Measurements from ENCODE around the gene BARX1.

Gene BARX1

DNA sequence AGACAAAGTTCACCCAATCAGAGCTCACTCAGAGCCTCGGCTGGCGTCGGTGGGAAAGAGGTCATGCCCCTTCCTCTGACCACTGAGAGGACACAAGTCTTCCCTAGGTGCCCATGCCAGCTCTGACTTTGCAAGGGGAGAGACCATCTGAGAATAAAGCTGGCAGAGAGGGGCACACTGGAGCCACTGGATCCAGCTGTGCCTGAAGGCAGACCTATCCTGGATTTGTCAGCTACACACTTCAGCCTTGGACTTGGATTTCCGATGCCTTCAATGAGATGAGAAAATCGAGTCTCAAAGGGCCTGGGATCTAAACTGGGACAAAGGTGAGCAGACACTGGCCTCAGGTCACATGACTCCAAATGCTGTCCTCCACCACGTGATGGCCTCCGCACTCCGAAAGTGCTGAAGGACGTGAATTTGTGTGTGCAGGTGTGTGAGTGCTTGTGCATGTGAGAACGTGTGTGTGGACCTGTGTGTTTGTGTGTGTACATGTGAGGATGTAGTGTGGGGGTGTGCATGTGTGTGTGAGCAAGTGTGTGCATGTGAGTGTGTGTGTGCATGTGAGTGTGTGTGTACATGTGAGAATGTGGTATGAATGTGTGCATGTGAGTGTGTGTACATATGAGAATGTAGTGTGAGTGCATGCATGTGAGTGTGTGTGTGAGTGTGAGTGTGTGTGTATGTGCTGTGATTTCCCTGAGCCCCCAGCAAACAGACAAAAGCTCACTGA lies 37.9 kb downstream of the BARX1 start:
- no peak for DNase-seq (ENCODE audit: low read depth in 2 of 2)

DNA sequence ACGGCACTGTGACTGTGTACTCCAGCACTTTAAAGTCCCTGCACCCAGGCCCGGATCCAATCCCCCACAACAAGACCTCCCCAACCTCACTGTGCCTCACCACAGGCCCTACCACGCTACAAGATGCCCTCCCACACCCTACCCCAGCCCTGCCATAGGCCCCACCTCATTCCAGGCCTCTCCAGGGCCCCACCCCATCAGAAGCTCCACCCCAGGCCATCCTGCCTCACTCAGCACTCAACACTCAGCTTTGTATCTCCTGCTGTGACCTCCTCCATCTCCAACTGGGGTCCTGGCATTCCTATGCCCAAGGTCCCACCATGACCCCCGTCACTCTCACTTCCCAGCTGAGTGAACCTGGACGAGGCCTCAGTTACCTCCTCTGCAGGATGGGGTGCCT lies 38.8 kb downstream of the BARX1 start:
- DNase-seq (ENCODE audit: low read depth in 2 of 2) = no peak

DNA sequence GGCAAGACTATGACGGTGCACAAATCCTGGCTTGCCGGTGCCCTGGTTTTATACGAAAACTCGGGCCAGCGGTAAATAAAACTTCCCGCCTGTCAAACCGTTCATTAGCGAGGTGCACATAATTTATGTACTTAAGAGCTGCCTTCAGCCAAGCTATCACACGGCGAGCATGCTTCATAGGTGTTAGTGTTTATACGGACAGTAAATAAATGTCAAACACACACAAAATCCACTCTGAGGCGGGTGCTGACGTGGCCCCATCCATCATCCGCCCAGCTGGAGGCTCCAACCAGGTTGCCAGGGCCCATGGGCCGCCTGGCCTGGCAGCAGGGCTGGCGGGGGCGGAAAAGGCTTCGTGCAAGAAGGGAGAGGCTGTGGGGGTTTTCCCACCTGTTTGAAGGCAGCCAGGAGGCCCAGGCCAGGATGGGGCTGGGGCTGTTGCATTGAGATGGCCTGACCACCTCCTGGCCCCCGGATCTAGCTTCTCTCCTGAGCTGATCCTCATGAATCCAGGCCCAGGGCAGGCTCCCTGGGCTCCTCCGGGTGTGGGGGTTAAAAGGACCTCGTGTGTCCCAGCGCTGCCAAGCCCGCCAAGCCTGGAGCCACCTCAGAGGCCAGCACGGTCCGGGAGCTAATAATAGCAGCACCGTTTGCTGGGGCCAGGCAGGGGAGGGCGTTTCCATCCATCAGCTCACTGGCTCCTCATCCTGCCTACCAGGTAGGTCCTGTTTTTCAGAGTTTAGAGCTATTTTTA lies 43.2 kb downstream of the BARX1 start:
- DNase-seq (ENCODE audit: low read depth in 2 of 2) = no peak

DNA sequence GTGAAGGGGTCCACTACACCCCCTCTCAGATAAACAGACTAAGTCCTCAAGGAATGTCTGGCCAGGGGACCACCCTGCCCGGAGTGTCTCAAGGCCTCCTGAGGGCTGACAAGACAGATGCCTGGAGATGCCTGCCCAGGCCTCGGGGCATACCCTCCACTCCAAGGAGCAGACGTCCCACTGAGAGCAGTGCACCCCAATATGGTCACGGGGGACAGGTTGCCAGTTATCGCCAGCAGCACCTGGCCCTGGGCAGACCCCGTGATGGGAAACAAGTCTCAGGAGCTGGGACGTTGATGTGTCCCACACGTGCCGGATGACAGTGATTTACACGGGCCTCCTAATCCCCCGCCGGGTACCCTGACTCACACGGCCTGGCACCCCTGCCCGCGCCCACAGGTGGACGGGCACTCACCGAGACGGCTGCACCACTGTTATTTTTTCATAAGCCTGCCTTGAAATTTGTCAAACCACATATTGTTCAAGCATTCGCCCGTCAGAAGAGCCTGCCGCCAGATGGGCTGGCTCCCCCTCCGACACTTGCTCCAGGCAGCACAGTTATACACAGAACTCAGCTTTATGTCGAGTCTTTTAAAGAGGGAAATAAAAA lies 43.9 kb downstream of the BARX1 start:
- DNase-seq (ENCODE audit: low read depth in 2 of 2) = no peak

DNA sequence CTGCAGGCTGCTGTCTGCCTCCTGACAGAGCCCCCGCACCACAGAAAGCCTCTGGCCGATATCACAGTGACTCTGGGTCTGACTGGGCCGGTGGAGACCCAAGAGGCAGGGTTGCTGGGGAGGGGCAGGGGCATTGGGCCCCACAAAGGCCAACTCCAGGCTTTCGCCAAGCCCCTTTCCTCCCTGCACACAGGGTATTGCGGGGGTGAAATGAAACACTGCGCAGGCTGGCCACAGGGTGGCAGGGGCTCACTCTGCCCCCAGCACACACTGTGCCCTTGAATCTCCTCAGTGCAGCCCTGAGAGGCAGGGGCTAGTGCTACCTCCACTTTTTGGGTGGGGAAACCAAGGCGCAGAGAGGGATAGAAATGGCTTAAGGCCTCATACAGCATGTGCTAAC lies 44.6 kb downstream of the BARX1 start:
- no peak for DNase-seq (ENCODE audit: low read depth in 2 of 2)

DNA sequence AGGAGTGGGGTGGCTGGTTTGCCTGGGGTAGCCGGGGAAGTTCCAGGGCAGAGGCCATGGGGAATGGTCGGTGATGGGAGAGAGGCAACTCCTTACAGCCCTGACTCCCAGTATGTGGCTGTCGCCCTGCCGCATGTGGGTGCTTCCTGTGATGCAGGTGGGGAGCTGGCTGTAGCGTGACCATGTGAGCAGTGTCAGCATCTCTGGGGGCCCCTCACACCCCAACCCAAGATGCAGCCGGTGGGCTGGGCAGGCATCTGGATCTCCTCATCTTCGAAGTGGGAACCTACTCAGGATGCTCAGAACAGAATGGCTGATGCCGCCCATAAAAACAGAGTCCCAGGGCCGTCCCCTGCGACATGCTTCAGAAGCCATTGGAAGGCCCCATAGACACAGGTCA lies 45.0 kb downstream of the BARX1 start:
- no peak for DNase-seq (ENCODE audit: low read depth in 2 of 2)

DNA sequence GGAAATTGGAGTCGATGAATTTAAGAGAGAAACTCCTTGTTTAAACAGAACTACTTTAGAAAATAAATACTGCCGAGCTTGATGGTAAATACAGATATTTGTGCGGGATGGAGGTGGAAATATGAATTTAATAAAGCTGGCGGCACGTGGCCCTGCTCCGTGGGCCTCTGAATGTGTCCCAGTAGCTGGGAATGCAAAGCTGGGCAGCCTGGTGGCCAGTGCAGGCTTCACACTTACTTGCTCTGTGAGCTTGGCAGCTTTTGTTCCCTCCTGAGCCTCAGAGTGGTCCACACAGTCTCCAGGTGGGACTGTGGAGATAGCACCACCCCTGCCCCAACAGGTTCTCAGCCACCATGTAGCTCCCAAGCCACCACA lies 45.9 kb downstream of the BARX1 start:
- no peak for DNase-seq (ENCODE audit: low read depth in 2 of 2)

DNA sequence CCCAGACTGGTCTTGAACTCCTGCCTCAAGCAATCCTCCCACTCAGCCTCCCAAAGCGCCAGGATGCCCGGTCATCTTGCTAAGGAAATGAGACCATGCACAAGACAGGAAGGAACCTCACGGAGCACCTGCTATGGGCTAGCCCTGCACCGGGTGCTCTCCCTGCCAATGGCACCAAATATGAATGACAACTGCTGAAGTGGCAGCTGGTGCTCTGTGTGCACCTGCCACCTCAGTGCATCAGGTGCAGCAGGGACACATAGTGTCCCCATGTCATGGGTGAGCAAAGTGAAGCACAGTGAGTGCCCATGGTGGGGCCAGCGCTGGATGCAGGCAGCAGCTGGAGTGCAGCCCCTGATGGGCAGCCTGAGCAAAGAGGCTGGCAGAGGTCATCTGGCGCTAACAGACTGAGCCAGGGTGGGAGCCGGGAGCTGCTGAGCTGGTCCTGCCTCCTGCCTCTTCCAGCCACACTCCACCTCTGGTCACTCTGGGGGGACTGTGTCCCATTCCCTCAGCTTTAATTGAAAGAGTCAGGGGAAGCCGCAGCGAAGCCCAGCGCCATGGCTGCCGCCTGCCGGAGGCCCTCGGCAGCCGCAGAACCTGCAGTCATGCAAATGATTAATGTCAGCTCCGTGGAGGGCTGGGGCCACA lies 46.4 kb downstream of the BARX1 start:
- DNase-seq (ENCODE audit: low read depth in 2 of 2) = no peak

DNA sequence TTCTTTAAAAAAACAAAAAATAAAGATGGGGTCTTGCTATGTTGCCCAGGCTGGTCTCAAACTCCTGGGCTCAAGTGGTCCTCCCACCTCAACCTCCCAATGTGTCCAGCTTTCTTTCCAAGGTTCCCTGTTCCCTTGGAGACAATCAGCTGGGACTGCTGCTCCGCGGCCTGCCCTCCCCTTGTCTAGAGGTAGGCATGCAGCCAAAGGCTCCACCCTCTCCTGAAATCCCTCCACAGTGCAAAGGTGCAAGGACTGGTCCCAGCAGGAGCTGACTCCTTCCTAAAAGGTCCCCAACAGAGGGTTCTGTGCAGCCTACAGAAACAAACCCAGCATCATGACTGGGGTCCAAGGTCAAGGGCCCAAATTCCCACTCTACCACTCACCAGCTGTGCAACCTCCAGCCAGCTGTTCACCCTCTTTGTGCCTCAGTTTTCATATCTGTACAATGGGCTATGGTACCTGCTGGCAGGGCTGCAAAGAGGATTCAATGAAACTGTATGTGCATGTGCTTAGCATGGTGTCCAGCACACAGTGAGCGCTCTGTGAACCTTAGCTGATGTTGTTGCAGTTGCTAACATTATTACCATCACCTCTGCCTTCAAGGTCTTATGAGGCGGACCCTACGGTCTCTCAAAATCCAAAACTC lies 47.5 kb downstream of the BARX1 start:
- no peak for DNase-seq (ENCODE audit: low read depth in 2 of 2)

DNA sequence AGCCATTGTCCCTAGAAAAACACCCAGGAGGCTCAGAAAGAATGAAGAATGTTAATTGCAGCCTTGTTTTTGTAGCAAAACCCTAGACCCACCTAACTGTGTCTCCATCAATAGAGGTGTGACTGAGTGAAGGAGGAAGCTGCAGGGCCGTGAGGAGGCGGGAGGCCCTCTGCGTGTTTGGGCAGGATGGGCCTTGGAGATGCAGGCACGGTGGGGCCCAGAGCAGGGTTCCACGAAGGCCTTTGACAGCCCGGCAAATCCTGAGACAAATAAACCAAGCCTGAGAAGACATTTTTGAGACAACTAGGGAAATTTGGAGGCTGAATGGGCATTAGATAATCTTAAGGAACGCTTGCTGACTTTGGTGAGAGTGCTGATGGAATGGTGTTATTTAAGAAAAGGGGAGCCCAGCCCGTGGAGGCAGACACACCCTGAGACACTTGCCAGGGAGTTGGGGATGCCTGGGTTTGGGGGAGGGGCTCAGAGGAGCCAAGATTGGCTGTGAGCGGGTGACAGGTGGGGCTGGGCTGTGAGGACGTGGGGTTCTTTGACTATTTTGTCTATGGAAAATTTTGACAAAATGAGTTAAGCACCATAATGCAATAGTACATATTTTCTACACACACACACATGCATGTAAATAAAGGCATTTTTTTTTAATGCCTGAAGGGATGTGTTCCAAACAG lies 48.8 kb downstream of the BARX1 start:
- no peak for DNase-seq (ENCODE audit: low read depth in 2 of 2)

DNA sequence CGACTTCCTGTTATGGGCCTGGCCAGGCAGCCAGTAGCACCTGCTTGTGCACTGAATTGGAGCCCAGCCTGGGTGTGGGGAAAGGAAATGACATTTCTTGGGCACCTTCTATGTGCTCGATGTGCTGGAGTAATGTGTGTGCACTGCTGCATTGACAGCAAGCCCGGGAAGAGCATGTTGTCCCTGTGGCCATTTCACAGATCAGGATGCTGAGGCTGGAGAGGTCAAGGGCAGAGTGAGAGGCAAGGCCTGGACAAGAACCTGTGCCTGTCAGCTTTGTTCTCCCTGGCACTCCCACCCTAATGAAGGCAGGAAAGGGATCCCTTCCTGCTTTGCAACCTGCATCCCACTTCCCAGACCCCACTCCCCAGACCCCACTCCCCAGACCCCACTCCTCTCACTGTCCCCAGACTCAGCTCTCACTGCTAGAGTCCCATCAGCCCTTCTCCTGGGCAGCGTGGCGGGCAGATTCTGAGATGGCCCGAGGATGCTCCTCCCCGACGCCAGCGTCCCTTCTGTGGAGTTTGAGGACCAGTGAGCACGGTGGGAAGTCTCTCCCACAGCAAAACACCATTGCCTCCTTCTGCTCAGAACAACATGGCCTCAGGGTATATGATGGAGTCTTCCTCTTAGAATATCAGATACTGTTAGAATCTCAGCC lies 49.6 kb downstream of the BARX1 start:
- no peak for DNase-seq (ENCODE audit: low read depth in 2 of 2)

DNA sequence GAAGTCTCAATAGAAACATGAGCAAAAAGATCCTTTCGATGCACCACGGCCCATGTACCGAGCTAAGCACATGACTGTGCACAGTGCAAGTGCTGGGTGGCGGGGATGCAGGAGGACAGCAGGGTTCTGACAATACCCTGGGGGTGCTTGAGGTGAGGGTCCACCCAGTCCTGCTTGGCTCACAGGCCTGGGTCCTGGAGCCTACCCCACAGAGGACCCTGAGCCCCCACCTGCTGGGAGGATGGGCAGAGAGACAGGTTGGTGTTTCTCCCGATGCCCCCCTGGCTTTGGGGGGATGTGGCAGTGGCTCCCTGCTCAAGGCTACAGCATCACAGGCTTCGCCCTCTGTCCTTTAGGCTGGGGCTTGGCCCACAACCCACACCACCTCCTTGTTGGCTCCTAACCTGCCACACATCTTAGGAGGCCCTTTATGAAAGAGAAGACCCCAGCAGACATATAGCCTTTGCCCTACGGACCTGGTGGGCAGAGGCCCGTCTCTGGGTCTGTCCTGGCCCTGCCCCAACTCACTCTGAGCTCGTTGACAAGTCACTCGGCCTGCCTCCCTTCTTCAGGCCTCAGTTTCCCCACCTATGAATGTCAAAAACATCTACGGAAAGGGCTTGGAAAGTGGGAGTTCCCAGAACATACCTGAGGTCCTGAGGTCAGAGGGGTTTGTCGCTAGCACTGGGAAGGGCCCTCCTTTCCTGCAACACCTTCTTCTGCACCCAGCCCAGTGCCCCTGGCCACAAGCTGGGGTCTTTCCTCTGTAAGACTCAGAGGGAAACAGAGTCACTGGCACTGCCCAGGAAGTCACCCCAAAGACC lies 50.3 kb downstream of the BARX1 start:
- no peak for DNase-seq (ENCODE audit: low read depth in 2 of 2)

DNA sequence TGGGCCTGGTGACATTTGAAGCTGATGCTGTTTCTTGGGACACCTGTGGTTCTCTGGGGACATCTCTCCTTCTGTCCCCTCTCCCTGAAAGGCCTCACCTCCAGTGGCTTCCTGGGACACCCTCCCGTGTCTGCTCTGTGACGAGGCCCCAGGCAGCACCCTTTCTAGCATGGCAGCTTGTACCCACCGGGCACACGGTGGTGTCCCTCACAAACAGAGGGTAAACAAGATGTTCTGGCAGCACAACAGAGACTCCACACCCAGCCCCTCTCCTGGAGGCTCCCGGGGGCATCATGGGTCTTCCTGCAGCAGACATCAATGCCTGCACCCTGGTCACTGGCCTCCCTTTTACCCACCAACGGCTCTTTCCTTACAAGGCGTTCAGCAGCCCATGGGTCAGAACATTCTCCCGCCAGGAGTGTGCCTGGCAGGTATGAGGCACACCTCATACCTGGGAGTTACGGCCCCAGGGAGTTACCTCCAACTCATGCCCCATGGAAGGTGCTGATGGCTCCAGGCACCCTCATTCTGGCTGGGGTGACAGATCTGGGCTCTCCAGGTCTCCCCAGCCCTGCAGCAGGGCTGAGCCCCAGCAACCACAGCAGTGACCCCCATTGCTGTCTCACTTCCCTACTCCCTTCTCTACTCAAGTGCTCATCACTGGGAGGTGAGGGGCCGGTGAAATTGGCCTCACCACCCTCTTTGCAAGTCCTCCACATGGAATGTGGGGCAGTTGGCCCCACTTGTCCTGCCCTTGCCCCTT lies 51.1 kb downstream of the BARX1 start:
- DNase-seq (ENCODE audit: low read depth in 2 of 2) = no peak

DNA sequence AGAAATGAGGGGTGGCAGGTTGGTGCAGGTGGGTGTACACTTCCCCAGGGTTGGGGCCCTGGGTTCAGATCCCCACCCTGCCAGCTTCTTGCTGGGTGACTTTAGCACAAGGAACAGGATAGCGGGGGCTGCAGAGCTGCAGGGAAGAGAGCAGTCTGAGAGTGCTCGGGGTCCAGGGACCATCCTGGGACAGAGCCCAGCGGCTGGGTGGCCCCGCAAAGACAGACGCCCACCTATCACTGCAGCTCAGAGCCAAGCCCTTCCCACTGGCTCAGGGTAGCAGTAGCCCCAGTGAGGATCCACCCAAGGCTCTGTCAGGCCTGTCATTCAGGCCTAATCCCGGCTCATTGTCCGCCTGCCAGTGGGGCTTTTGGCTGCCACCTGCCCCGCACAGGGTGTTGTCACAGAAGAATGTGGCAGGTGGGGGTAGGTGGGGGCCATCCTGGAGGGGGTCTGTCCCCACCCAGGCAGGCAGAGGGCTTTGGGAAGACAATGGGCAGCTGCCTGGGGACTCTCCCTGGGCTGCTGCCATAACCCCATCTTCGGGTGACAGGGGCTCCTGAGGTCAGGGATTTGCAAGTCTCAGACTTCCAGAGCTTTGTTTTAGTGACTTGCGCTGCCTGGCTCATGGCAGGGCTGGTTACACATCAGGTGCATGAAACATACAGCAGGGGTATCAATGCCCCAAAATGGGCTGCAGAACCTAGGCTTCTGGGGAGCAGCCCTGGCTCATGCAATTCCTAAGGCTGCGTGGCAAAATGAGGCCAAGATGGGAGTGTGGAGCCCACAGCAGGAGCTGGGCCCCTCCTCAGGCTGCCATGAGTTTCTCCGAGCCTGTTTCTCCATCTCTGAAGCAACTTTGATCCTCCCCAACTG lies 52.1 kb downstream of the BARX1 start:
- DNase-seq (ENCODE audit: low read depth in 2 of 2) = no peak

DNA sequence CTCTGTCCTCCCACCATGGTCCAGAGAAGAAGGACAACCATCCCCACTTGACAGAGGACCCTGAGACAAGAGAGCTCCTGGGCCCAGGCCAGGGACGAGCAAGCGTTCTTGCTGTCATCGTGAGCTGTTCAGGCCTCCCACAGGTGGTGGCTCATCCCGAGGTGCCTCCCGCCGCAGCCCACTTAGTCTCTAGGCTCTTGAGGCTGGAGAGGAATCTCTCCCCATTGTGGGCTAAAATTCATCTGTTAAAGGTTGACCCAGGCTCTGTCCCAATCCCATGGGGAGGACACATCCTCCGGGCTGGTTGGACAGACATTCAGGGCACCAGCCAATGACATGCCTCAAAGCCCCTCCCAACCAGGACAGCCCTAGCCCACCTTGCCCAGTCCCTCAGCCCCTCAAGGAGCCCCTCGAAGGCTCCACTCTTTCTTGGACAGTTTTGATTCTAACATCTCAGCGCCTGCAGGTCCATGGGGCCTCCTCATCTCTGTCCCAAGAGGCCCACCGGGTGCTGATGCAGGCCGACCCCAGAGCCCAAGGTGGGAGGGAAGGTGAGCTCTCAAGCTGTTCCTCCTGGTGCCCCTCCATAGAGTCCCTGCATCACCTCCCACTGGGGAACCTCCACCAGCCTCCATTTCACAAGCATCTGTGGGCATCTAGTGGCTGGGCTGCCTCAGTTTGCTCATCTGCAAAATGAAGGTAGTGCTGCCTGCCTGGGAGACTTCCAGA lies 52.9 kb downstream of the BARX1 start:
- DNase-seq (ENCODE audit: low read depth in 2 of 2) = no peak
